Vagina (tissue), 2 donors: Measurements from ENCODE around the gene FOCAD. TPM values are rescaled to one million over a fixed set of nuclear protein-coding genes. Genes with fewer than 3 reads are reported as not detected.

Source experiments
- DNase-seq, 2 donors: peaks; one replicate each; pipeline ENCODE4 v3.0.0-alpha.2; 2017; ENCODE audit errors: extremely low spot score in 2 of 2
- H3K27ac ChIP-seq: fragments of 200-600 bp; sonication (generic); one replicate; pipeline ENCODE4 v1.5.1; 2019
- H3K27me3 ChIP-seq: fragments of 200-600 bp; sonication (generic); one replicate; pipeline ENCODE4 v1.5.1; 2019
- H3K36me3 ChIP-seq, 2 donors: fragments of 200-600 bp; sonication (generic); one replicate each; pipeline ENCODE4 v1.5.1; 2017 to 2019
- H3K4me1 ChIP-seq: fragments of 200-600 bp; sonication (generic); one replicate; pipeline ENCODE4 v1.5.1; 2019
- H3K4me3 ChIP-seq, 2 donors: fragments of 200-600 bp; sonication (generic); 1 replicate in 1 of 2; 2 replicates in 1 of 2; pipeline ENCODE4 v1.5.1; 2016 to 2019
- H3K9me3 ChIP-seq: fragments of 200-600 bp; sonication (generic); one replicate; pipeline ENCODE4 v1.5.1; 2019
- CTCF ChIP-seq, 3 experiments: fragments of 450-650 bp in 2 of 3; fragments of 200-600 bp in 1 of 3; sonication (generic) in 1 of 3; IDR thresholded peaks; one replicate each; pipeline ENCODE4 v1.5.1; 2017 to 2019; ENCODE audit warnings: antibody characterized with exemption in 3 of 3, mild to moderate bottlenecking in 2 of 3, moderate library complexity in 2 of 3
- POLR2A ChIP-seq, 2 donors: fragments of 450-650 bp; IDR thresholded peaks; one replicate each; pipeline ENCODE4 v1.6.1; 2017; ENCODE audit warnings: antibody characterized with exemption in 2 of 2, mild to moderate bottlenecking in 2 of 2, moderate library complexity in 2 of 2
- POLR2AphosphoS5 ChIP-seq, 2 donors: sonication (generic); formaldehyde crosslinking; IDR thresholded peaks; one replicate each; pipeline ENCODE4 v1.9.0; 2017; ENCODE audit warnings: antibody characterized with exemption in 2 of 2, mild to moderate bottlenecking in 2 of 2, low read depth in 1 of 2; ENCODE audit not compliant: insufficient read depth in 1 of 2
- intact Hi-C: fragments of 100-400 bp; cut with DNase I; formaldehyde crosslinking; loops from one replicate; pipeline ENCODE4 v1.15.1; 2023
- total RNA-seq: library from RNA; depleted of rRNA; stranded (reverse); fragments of >200 nt; gene quantifications from one replicate; pipeline ENCODE4 v1.2.3, GENCODE V29; 2016

Gene FOCAD
- total RNA-seq, 1 donor from 2014 or later, result 39.8 TPM

GRCh38 chr9:20753761-20754160, 69.7 kb downstream of the FOCAD start:
- Histone ChIP-seq H3K4me3 (no peak overlapping the region), H3K27ac (no peak overlapping the region), H3K9me3 (no peaks in the 10 kb centered on the region), H3K36me3 (no peaks in the 10 kb centered on the region), H3K4me1 (no peaks in the 10 kb centered on the region), H3K27me3 (no peaks in the 10 kb centered on the region)
- no peak for DNase-seq
- no peak for TF ChIP-seq CTCF (IDR thresholded peaks at IDR 0.05)
- no peak for TF ChIP-seq POLR2A (IDR thresholded peaks at IDR 0.05)
- intact Hi-C loops, result no loop called here

- Histone ChIP-seq H3K4me1 (no peaks in the 10 kb centered on the region), H3K36me3 (no peaks in the 10 kb centered on the region), H3K27ac (no peak overlapping the region), H3K4me3 (no peak overlapping the region), H3K9me3 (no peaks in the 10 kb centered on the region), H3K27me3 (no peaks in the 10 kb centered on the region)
- no peak for TF ChIP-seq POLR2AphosphoS5 (IDR thresholded peaks at IDR 0.05; ENCODE audit: insufficient read depth in 1 of 2, low read depth in 1 of 2)
- TF ChIP-seq POLR2A (IDR thresholded peaks at IDR 0.05), result no peak
- no peak for TF ChIP-seq CTCF (IDR thresholded peaks at IDR 0.05)
- no peak for DNase-seq
- intact Hi-C loops, result no loop called here
Observed at GRCh38 chr9:20754556-20754955, 70.5 kb downstream of the FOCAD start.

- intact Hi-C loops, result no loop called here
Observed at GRCh38 chr9:20760246-20760891, 76.3 kb downstream of the FOCAD start.

GRCh38 chr9:20770947-20771346, 86.9 kb downstream of the FOCAD start:
- Histone ChIP-seq H3K9me3 (no peaks in the 10 kb centered on the region), H3K27ac (no peak overlapping the region), H3K4me3 (no peak overlapping the region), H3K27me3 (no peaks in the 10 kb centered on the region), H3K36me3 (peaks cover 0 to 12% of the 10 kb centered on the region in 2 donors), H3K4me1 (no peaks in the 10 kb centered on the region)
- TF ChIP-seq POLR2AphosphoS5 (IDR thresholded peaks at IDR 0.05; ENCODE audit: insufficient read depth in 1 of 2, low read depth in 1 of 2) (no peak), POLR2A (IDR thresholded peaks at IDR 0.05) (no peak), CTCF (IDR thresholded peaks at IDR 0.05) (no peak)
- intact Hi-C loops, result no loop called here
- no peak for DNase-seq

More at GRCh38 chr9:20760246-20760891, 76.3 kb downstream of the FOCAD start:
- no peaks in the 10 kb centered on the region for H3K27me3 ChIP-seq
- DNase-seq, result no peak
- TF ChIP-seq POLR2AphosphoS5 (IDR thresholded peaks at IDR 0.05; ENCODE audit: insufficient read depth in 1 of 2, low read depth in 1 of 2), result no peak
- TF ChIP-seq POLR2A (IDR thresholded peaks at IDR 0.05), result no peak
- no peak for TF ChIP-seq CTCF (IDR thresholded peaks at IDR 0.05)
- no peaks in the 10 kb centered on the region for H3K9me3 ChIP-seq
- H3K4me3 ChIP-seq, result no peak overlapping the region
- H3K36me3 ChIP-seq, result peaks cover 0 to 4% of the 10 kb centered on the region in 2 donors
- H3K27ac ChIP-seq, result no peak overlapping the region
- no peaks in the 10 kb centered on the region for H3K4me1 ChIP-seq

GRCh38 chr9:20771729-20772128, 87.7 kb downstream of the FOCAD start:
- H3K36me3 ChIP-seq, result peaks cover 0 to 11% of the 10 kb centered on the region in 2 donors

More at GRCh38 chr9:20771729-20772128, 87.7 kb downstream of the FOCAD start:
- no peak for TF ChIP-seq POLR2AphosphoS5 (IDR thresholded peaks at IDR 0.05; ENCODE audit: insufficient read depth in 1 of 2, low read depth in 1 of 2)
- no peak for TF ChIP-seq CTCF (IDR thresholded peaks at IDR 0.05)
- TF ChIP-seq POLR2A (IDR thresholded peaks at IDR 0.05), result no peak
- no peaks in the 10 kb centered on the region for H3K4me1 ChIP-seq
- intact Hi-C loops, result no loop called here
- H3K27me3 ChIP-seq, result no peaks in the 10 kb centered on the region
- no peak for DNase-seq
- no peak overlapping the region for H3K27ac ChIP-seq
- H3K4me3 ChIP-seq, result no peak overlapping the region
- no peaks in the 10 kb centered on the region for H3K9me3 ChIP-seq
